AG09319 (cell line): ENCODE results near the gene IFI6.
"Not testable (repeated sequence)": the region's sequence is repeated elsewhere in the genome, so short reads cannot be mapped to it uniquely, and the experiment has no call there.

Source experiments
- DNase-seq: peaks from one replicate; pipeline ENCODE4 v3.0.0-alpha.2; 2010; ENCODE audit warnings: low read depth; ENCODE audit errors: extremely low read depth
- TF ChIP-seq, protein P1 (sequence below): IDR thresholded peaks from 2 replicates; pipeline ENCODE4 v1.5.1; 2011; ENCODE audit warnings: low read depth, mild to moderate bottlenecking, inconsistent platforms, low read length, moderate library complexity

IFI6 gene

DNA sequence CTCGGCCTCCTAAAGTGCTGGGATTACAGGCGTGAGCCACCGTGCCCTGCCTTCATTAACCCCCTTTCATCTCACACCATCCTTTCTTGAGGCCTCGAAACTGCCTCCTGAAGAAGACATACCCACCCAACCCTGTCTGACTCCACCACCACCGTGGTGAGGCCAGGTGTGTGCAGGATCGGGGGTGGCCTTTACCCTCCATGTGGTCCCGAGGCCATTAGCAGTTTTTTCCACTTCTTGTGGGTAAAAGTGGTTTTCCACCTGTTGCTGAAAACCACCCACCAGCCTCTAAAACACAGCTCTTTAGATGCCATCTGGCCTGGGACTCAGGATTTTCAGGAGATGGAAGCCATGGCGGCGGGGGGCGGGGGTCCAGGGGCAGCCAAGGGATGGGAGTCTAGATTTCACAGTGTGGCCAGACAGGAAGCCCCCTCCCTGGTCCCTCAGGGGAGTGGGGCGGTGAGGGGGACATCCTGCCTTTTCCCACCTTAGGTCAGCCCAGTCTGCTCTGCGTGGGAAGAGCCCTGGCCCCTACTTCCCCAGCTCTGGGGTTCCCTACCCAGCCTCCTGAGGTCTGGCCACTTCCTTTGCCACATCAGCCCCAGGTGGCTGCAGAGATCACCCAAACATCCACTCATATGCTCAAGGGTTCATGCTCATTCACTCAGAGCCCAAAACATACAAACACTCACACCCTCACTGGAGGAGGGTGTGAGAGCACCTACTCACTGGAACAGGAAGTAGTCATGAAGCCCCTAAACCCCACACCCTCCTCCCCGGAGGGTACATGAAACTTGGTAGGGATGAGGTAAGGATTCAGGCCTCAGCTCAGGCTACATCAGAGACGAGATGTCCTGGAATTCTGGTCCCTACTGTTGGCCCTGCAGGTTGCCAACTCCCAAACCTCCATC, 39.4 kb downstream of the IFI6 start:
- DNase-seq, result no peak
- TF ChIP-seq, protein P1, sequence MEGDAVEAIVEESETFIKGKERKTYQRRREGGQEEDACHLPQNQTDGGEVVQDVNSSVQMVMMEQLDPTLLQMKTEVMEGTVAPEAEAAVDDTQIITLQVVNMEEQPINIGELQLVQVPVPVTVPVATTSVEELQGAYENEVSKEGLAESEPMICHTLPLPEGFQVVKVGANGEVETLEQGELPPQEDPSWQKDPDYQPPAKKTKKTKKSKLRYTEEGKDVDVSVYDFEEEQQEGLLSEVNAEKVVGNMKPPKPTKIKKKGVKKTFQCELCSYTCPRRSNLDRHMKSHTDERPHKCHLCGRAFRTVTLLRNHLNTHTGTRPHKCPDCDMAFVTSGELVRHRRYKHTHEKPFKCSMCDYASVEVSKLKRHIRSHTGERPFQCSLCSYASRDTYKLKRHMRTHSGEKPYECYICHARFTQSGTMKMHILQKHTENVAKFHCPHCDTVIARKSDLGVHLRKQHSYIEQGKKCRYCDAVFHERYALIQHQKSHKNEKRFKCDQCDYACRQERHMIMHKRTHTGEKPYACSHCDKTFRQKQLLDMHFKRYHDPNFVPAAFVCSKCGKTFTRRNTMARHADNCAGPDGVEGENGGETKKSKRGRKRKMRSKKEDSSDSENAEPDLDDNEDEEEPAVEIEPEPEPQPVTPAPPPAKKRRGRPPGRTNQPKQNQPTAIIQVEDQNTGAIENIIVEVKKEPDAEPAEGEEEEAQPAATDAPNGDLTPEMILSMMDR, result no peak

DNA sequence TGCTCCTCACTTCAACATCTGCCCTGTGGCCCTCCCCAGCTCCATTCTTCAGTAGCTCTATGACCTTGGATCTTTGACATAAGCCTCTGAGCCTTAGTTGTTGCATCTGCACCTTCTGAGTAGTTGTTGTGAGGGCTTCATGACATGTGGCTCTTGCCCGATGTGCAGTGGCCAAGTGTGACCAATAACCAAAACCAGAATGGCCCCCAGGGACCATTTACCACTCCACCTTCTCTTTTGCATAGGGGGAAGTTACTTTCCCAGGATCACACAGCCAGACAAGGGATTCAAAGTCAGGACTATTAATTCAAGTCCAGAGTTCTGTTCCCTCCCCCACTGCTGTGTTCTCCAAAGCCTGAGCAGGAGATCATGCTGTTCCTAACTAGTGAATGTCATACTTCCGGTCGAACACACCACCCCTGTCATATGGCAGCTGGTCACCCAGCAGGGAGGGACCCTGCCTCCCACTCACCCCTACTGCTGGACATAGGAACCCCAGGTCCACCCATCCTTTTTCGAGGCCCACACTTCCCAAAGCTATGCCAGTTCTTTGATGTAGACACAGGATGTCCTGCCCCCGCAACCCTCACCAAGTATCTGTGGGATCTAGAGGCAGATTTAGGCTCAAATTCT, 41.0 kb downstream of the IFI6 start:
- no peak for DNase-seq
- TF ChIP-seq, protein P1, result no peak

DNA sequence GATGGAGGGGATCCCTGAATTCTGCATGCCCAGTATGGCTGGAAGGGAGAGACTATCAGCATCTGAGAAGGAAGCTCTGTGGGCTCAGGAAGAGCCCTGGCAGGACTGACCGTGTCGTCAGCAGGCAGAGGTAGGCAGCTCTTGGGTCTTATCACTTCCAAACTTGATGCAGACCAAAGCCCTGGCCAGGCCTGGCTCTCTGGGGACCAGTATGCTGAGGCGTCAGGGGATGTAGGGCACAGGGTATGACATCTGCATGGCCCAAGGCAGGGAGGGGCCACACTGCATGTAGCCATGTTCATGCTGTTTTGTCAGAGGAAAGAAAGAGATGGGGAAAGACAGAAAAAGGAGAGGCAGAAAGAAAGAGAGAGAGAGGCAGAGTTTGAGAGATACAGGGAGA, 43.3 kb downstream of the IFI6 start:
- TF ChIP-seq, protein P1, result no peak
- no peak for DNase-seq

DNA sequence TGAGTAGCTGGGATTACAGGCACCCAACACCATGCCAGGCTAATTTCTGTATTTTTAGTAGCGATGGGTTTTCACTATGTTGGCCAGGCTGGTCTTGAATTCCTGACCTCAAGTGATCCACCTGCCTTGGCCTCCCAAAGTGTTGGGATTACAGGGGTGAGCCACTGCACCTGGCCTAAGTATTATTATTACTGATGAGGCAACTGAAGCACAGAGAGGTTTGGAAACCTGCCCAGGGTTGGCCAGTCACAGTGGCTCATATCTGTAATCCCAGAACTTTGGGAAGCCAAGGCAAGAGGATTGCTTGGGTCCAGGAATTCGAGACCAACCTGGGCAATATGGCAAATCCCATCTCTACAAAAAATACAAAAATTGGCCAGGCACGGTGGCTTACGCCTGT, 44.3 kb downstream of the IFI6 start:
- not testable (repeated sequence) for DNase-seq

DNA sequence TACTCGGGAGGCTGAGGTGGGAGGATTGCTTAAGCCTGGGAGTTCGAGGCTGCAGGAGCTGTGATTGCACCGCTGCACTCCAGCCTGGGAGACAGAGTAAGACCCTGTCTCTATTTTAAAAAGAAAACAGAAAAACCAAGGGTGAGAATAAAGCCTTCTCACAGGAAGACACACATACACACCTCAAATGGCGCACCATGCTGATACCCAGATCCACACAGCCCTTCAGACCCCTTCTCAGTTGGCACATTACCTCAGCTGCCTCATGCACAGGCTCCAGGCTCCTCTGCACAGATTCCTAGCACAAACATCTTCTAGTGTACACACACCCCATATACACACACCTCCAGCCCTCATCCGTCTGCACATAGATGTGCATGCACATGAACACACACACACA, 44.9 kb downstream of the IFI6 start:
- DNase-seq, result no peak
- TF ChIP-seq, protein P1, result no peak

DNA sequence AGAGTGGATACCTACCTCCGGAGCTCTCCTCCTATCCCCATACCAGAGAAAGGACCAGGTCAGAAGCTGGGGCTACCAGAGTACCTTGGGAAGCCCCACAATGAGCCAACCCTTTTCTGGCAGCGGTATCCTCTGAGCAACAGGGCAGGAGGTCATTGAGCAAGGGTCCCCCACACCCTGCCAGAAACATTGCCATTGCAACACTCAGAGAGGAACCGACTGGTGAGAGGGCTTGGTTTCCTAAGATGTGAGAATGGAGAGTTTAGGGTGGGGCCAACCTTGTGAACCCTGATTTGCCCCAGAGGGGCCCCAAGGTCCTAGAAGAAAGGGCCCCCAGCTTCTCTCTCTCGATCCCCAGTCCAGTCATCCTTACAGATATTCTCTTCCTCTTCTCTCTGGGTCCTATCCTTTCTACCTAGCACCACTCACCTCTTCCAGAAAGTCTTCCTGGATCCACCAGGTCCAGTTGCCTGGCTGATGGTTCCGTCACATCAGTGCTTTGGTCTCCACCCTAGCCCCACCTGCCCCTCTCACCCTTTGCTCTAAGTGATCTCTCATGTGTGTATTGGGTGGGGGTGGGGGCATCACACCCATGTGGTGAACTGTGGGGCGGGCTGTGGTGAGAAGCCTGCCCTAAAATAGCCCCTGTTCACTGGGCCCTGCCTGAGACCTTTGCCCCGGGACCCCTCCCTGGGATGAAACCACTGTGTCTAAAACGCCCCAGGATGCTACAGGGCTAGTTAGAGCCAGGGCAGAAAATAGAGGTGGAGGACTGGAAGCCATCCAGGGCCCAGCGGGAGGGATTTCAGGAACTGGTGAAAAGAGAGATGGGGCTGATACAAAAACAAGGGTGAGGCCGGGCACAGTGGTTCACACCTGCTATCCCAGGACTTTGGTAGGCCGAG, 45.7 kb downstream of the IFI6 start:
- TF ChIP-seq, protein P1, result no peak
- no peak for DNase-seq

DNA sequence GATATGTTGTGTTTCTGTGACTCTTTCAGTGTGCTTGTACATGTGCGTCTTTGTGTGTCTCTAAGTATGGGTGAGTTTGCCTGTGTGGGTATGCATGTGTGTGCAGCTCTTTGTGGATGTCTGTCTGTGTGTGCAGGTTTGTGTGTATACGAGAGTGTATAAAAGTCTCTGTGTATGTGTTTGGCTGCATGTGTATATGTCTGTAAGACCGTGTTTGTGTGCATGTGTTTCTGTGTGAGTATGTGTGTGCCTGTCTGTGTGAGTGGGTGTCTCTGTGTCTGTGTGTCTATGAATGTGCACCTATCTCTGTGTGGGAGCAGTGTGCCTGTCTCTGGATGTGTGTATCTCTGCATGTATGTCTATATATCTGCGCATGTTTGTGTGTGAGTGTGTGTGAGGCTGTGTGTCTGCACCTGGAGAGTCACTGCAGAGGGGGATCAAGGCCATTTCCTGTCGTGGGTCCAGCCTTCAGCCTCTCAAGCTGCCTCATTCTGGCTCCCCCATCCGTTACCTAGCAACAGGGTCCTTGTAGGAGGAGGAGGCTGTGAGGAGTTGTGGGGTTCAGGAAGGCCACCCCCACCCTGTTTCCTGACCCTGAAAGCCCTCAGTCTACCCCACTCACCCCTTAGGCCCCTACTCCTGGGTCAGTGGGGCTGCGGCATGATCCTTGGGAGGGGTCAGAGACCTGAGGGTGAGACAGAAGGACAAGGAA, 47.4 kb downstream of the IFI6 start:
- TF ChIP-seq, protein P1, result no peak
- DNase-seq, result no peak
